ENCODE measurements around the gene PLK5. TPM values are rescaled to one million over a fixed set of nuclear protein-coding genes. Genes with fewer than 3 reads are reported as not detected.

PLK5 gene
- total and polyA plus RNA-seq, 2 donors (not counting 1 experiment from before 2014, with no cell fraction given) = not detected

- no peaks in the 10 kb centered on the region for H3K27me3 ChIP-seq (ENCODE audit: control insufficient read depth, insufficient read depth, low read length)
- no peak for TF ChIP-seq CTCF (conservative IDR thresholded peaks at IDR 0.05 in 1 of 2, IDR thresholded peaks at IDR 0.05 in 1 of 2; ENCODE audit: low read depth in 1 of 2, low read length in 2 of 2)
- TF ChIP-seq EZH2 (IDR thresholded peaks at IDR 0.05; ENCODE audit: low read length, missing control alignments) = no peak
- H3K4me1 ChIP-seq (ENCODE audit: control insufficient read depth, extremely low read depth, insufficient read depth, low read length) = no peaks in the 10 kb centered on the region
- H2AFZ ChIP-seq (ENCODE audit: low read length) = peak within 1 kb of the TSS; percentile 99
- DNase-seq (ENCODE audit: low read depth in 2 of 2) = peak; percentile 88 to 92
- H4K20me1 ChIP-seq (ENCODE audit: control insufficient read depth, extremely low read depth, insufficient read depth, low read length) = no peaks in the 10 kb centered on the region
- H3K9ac ChIP-seq (ENCODE audit: insufficient read depth, low read length) = peak within 1 kb of the TSS; percentile 76
- H3K79me2 ChIP-seq (ENCODE audit: control insufficient read depth, insufficient read depth, low read length) = peaks cover 9% of the 10 kb centered on the region
- peak within 1 kb of the TSS; percentile 87 for H3K4me2 ChIP-seq (ENCODE audit: extremely low read depth, insufficient read depth, low read length)
- no peaks in the 10 kb centered on the region for H3K9me3 ChIP-seq (ENCODE audit: control insufficient read depth, insufficient read depth, low read depth, low read length)
- peak within 1 kb of the TSS; percentile 68 for H3K27ac ChIP-seq (ENCODE audit: insufficient read depth, low read length)
- H3K36me3 ChIP-seq (ENCODE audit: control insufficient read depth, insufficient read depth, low read length) = peaks cover 2% of the 10 kb centered on the region
- peak within 1 kb of the TSS; percentile 76 to 87 (median 82) for H3K4me3 ChIP-seq (replicated peaks in 1 of 4; ENCODE audit: control extremely low read depth in 1 of 4, insufficient read depth in 1 of 4, low read depth in 3 of 4, low read length in 4 of 4)
These were observed 44.8 kb upstream of the PLK5 start, which contains the start of gene C19orf25 for GRCh38 chr19:1478934-1479707. Gene C19orf25, minus strand, starts transcription at chr19:1479215. Its CDS starts 312 bp downstream, at chr19:1478903.

GRCh38 chr19:1481224-1481892 lies 42.5 kb upstream of the PLK5 start:
- no peaks in the 10 kb centered on the region for H4K20me1 ChIP-seq (ENCODE audit: control insufficient read depth, extremely low read depth, insufficient read depth, low read length)
- H3K4me1 ChIP-seq (ENCODE audit: control insufficient read depth, extremely low read depth, insufficient read depth, low read length) = no peaks in the 10 kb centered on the region
- H3K27ac ChIP-seq (ENCODE audit: insufficient read depth, low read length) = no peak overlapping the region
- no peak for DNase-seq (ENCODE audit: low read depth in 2 of 2)
- H3K36me3 ChIP-seq (ENCODE audit: control insufficient read depth, insufficient read depth, low read length) = peaks cover 2% of the 10 kb centered on the region
- no peaks in the 10 kb centered on the region for H3K27me3 ChIP-seq (ENCODE audit: control insufficient read depth, insufficient read depth, low read length)
- no peak overlapping the region for H3K4me2 ChIP-seq (ENCODE audit: extremely low read depth, insufficient read depth, low read length)
- no peak overlapping the region for H3K4me3 ChIP-seq (replicated peaks in 1 of 4; ENCODE audit: control extremely low read depth in 1 of 4, insufficient read depth in 1 of 4, low read depth in 3 of 4, low read length in 4 of 4)
- TF ChIP-seq CTCF (conservative IDR thresholded peaks at IDR 0.05 in 1 of 2, IDR thresholded peaks at IDR 0.05 in 1 of 2; ENCODE audit: low read depth in 1 of 2, low read length in 2 of 2) = no peak
- TF ChIP-seq EZH2 (IDR thresholded peaks at IDR 0.05; ENCODE audit: low read length, missing control alignments) = no peak
- H3K9me3 ChIP-seq (ENCODE audit: control insufficient read depth, insufficient read depth, low read depth, low read length) = no peaks in the 10 kb centered on the region
- H2AFZ ChIP-seq (ENCODE audit: low read length) = no peak overlapping the region
- H3K79me2 ChIP-seq (ENCODE audit: control insufficient read depth, insufficient read depth, low read length) = peaks cover 9% of the 10 kb centered on the region
- no peak overlapping the region for H3K9ac ChIP-seq (ENCODE audit: insufficient read depth, low read length)

DNA sequence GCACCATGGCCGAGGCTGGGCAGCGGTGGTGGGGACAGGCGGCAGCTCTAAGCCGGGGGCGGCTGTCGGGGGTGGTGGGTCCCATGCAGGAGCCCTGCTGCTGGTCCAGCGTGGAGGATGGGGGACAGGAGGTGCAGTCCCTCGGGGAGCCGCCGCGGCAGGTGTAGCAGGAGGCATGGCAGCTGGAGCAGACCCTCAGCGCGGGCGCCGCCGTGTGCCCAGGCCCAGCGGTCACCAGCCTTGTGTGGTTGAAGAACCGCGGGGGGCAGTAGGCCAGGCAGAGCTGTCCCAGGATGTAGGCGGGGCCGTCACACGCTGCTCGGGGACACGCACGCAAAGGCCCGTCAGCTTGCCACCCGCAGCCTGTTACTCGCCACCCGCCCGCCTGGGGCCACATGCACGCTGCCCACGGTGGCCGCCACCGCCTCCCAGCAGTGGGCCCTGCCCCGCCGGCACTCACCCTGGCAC lies 42.0 kb upstream of the PLK5 start:
- no peak overlapping the region for H3K9ac ChIP-seq (ENCODE audit: insufficient read depth, low read length)
- DNase-seq (ENCODE audit: low read depth in 2 of 2) = no peak
- H4K20me1 ChIP-seq (ENCODE audit: control insufficient read depth, extremely low read depth, insufficient read depth, low read length) = no peaks in the 10 kb centered on the region
- H3K79me2 ChIP-seq (ENCODE audit: control insufficient read depth, insufficient read depth, low read length) = peaks cover 9% of the 10 kb centered on the region
- no peaks in the 10 kb centered on the region for H3K4me1 ChIP-seq (ENCODE audit: control insufficient read depth, extremely low read depth, insufficient read depth, low read length)
- TF ChIP-seq CTCF (conservative IDR thresholded peaks at IDR 0.05 in 1 of 2, IDR thresholded peaks at IDR 0.05 in 1 of 2; ENCODE audit: low read depth in 1 of 2, low read length in 2 of 2) = no peak
- TF ChIP-seq EZH2 (IDR thresholded peaks at IDR 0.05; ENCODE audit: low read length, missing control alignments) = no peak
- H3K4me2 ChIP-seq (ENCODE audit: extremely low read depth, insufficient read depth, low read length) = no peak overlapping the region
- peaks cover 2% of the 10 kb centered on the region for H3K36me3 ChIP-seq (ENCODE audit: control insufficient read depth, insufficient read depth, low read length)
- H3K4me3 ChIP-seq (replicated peaks in 1 of 4; ENCODE audit: control extremely low read depth in 1 of 4, insufficient read depth in 1 of 4, low read depth in 3 of 4, low read length in 4 of 4) = no peak overlapping the region
- no peak overlapping the region for H2AFZ ChIP-seq (ENCODE audit: low read length)
- no peaks in the 10 kb centered on the region for H3K27me3 ChIP-seq (ENCODE audit: control insufficient read depth, insufficient read depth, low read length)
- H3K27ac ChIP-seq (ENCODE audit: insufficient read depth, low read length) = no peak overlapping the region
- H3K9me3 ChIP-seq (ENCODE audit: control insufficient read depth, insufficient read depth, low read depth, low read length) = no peaks in the 10 kb centered on the region
